Upper lobe of left lung (tissue), 6 donors: ENCODE measurements around the gene GALNT14. TPM values are rescaled to one million over a fixed set of nuclear protein-coding genes. Genes with fewer than 3 reads are reported as not detected.

Experiments used
- ATAC-seq, 2 donors: fragments of 200-7000 bp; cut with Tn5 transposase; one replicate each; pipeline ENCODE4 v1.9.1; 2022; ENCODE audit warnings: mild to moderate bottlenecking in 2 of 2, moderate library complexity in 2 of 2; ENCODE audit not compliant: low FRiP score in 2 of 2
- DNase-seq, 2 donors: peaks; one replicate each; pipeline ENCODE4 v3.0.0-alpha.2; 2019 to 2020
- H3K27ac ChIP-seq, 4 donors: fragments of 200-600 bp; sonication (generic); one replicate each; pipeline ENCODE4 v1.5.1; 2016 to 2019
- H3K27me3 ChIP-seq, 4 donors: fragments of 200-600 bp; sonication (generic); one replicate each; pipeline ENCODE4 v1.5.1; 2017 to 2019
- H3K36me3 ChIP-seq, 4 donors: fragments of 200-600 bp; sonication (generic); one replicate each; pipeline ENCODE4 v1.5.1; 2016 to 2019
- H3K4me1 ChIP-seq, 4 donors: fragments of 200-600 bp; sonication (generic); one replicate each; pipeline ENCODE4 v1.5.1; 2018 to 2019
- H3K4me3 ChIP-seq, 4 donors: fragments of 200-600 bp; sonication (generic); one replicate each; pipeline ENCODE4 v1.5.1; 2017 to 2019; ENCODE audit warnings: mild to moderate bottlenecking in 2 of 4, moderate library complexity in 1 of 4
- H3K9me3 ChIP-seq, 4 donors: fragments of 200-600 bp; sonication (generic); one replicate each; pipeline ENCODE4 v1.5.1; 2018 to 2019
- CTCF ChIP-seq, 6 experiments: fragments of 450-650 bp in 4 of 6; fragments of 200-600 bp in 2 of 6; sonication (generic) in 2 of 6; IDR thresholded peaks; one replicate each; pipeline ENCODE4 v1.5.1; 2016 to 2019; ENCODE audit warnings: antibody characterized with exemption in 6 of 6
- EP300 ChIP-seq, 4 donors: sonication (generic); formaldehyde crosslinking; IDR thresholded peaks; one replicate each; pipeline ENCODE4 v1.5.1; 2017; ENCODE audit warnings: antibody characterized with exemption in 4 of 4, control low read depth in 2 of 4
- POLR2A ChIP-seq, 4 donors: fragments of 450-650 bp; IDR thresholded peaks; one replicate each; pipeline ENCODE4 v1.5.1; 2016 to 2017; ENCODE audit warnings: antibody characterized with exemption in 4 of 4, mild to moderate bottlenecking in 2 of 4
- POLR2AphosphoS5 ChIP-seq, 2 donors: sonication (generic); formaldehyde crosslinking; IDR thresholded peaks; one replicate each; pipeline ENCODE4 v1.5.1; 2017; ENCODE audit warnings: antibody characterized with exemption in 2 of 2
- WGBS, 2 donors: methylation state at CpG; one replicate each; pipeline ENCODE4 v1.1.5; 2017 to 2018; 5-methylcytosine and 5-hydroxymethylcytosine counted together
- total RNA-seq, 6 donors: library from RNA; depleted of rRNA in 4 of 6; stranded (reverse); fragments of >200 nt in 4 of 6; gene quantifications; one replicate each; pipeline versions ENCODE4 v1.1.0 to v1.2.1, GENCODE V29; 2016 to 2021
- donor health status: DM: no; HTN: no; CAD: no; lungs with moderate emphysema.
- donor health status: DM: no; HTN: yes; CAD: no; lungs with severe emphysema.

Gene GALNT14
- total RNA-seq, 6 donors from 2014 or later, result 0.98 to 2.6 (median 1.4) TPM; not detected in 1

GRCh38 chr2:31086590-31086989 lies 51.6 kb downstream of the GALNT14 start:
- 87 to 97% methylated on average over 4 of the region's 4 CpGs for WGBS, 2 donors
- no peaks in the 10 kb centered on the region for H3K4me1 ChIP-seq
- no peak for DNase-seq
- H3K4me3 ChIP-seq, result no peak overlapping the region
- no peak overlapping the region for H3K27ac ChIP-seq
- H3K9me3 ChIP-seq, result no peaks in the 10 kb centered on the region
- TF ChIP-seq EP300 (IDR thresholded peaks at IDR 0.05) (no peak), POLR2A (IDR thresholded peaks at IDR 0.05) (no peak), POLR2AphosphoS5 (IDR thresholded peaks at IDR 0.05) (no peak), CTCF (IDR thresholded peaks at IDR 0.05) (no peak)
- H3K36me3 ChIP-seq, result no peaks in the 10 kb centered on the region
- no peak for ATAC-seq
- H3K27me3 ChIP-seq, result no peaks in the 10 kb centered on the region

- no peak for TF ChIP-seq POLR2A (IDR thresholded peaks at IDR 0.05)
- no peak for TF ChIP-seq EP300 (IDR thresholded peaks at IDR 0.05)
- TF ChIP-seq POLR2AphosphoS5 (IDR thresholded peaks at IDR 0.05), result no peak
- TF ChIP-seq CTCF (IDR thresholded peaks at IDR 0.05), result no peak
- 76 to 77% methylated on average over 13 of the region's 13 CpGs for WGBS, 2 donors
- Histone ChIP-seq H3K27me3 (no peaks in the 10 kb centered on the region), H3K9me3 (no peaks in the 10 kb centered on the region), H3K4me1 (no peaks in the 10 kb centered on the region), H3K27ac (no peak overlapping the region), H3K4me3 (no peak overlapping the region), H3K36me3 (no peaks in the 10 kb centered on the region)
- no peak for DNase-seq
- no peak for ATAC-seq
Measured at GRCh38 chr2:31083234-31083993, 54.8 kb downstream of the GALNT14 start.

GRCh38 chr2:31082002-31082401 lies 56.2 kb downstream of the GALNT14 start:
- DNase-seq (no peak), ATAC-seq (no peak)
- Histone ChIP-seq H3K4me1 (no peaks in the 10 kb centered on the region), H3K9me3 (no peaks in the 10 kb centered on the region), H3K36me3 (no peaks in the 10 kb centered on the region), H3K27ac (no peak overlapping the region), H3K27me3 (no peaks in the 10 kb centered on the region), H3K4me3 (no peak overlapping the region)
- 80 to 83% methylated on average over 2 of the region's 2 CpGs for WGBS, 2 donors
- TF ChIP-seq POLR2A (IDR thresholded peaks at IDR 0.05) (no peak), POLR2AphosphoS5 (IDR thresholded peaks at IDR 0.05) (no peak), CTCF (IDR thresholded peaks at IDR 0.05) (no peak), EP300 (IDR thresholded peaks at IDR 0.05) (no peak)

- ATAC-seq, result no peak
- TF ChIP-seq POLR2A (IDR thresholded peaks at IDR 0.05), result no peak
- TF ChIP-seq CTCF (IDR thresholded peaks at IDR 0.05), result no peak
- no peak for TF ChIP-seq EP300 (IDR thresholded peaks at IDR 0.05)
- no peak for TF ChIP-seq POLR2AphosphoS5 (IDR thresholded peaks at IDR 0.05)
- H3K27me3 ChIP-seq, result no peaks in the 10 kb centered on the region
- no peak overlapping the region for H3K27ac ChIP-seq
- H3K4me3 ChIP-seq, result no peak overlapping the region
- no peaks in the 10 kb centered on the region for H3K9me3 ChIP-seq
- WGBS, 2 donors, result 62 to 64% methylated on average over 2 of the region's 2 CpGs
- no peak for DNase-seq
- H3K36me3 ChIP-seq, result no peaks in the 10 kb centered on the region
- no peaks in the 10 kb centered on the region for H3K4me1 ChIP-seq
Measured at GRCh38 chr2:31081492-31081891, 56.7 kb downstream of the GALNT14 start.

GRCh38 chr2:31080361-31080760 lies 57.9 kb downstream of the GALNT14 start:
- no peaks in the 10 kb centered on the region for H3K4me1 ChIP-seq
- WGBS, 2 donors, result 84 to 93% methylated on average over 1 of the region's 1 CpG
- no peak overlapping the region for H3K4me3 ChIP-seq
- DNase-seq, result no peak
- TF ChIP-seq EP300 (IDR thresholded peaks at IDR 0.05) (no peak), POLR2A (IDR thresholded peaks at IDR 0.05) (no peak), POLR2AphosphoS5 (IDR thresholded peaks at IDR 0.05) (no peak), CTCF (IDR thresholded peaks at IDR 0.05) (no peak)
- H3K27ac ChIP-seq, result no peak overlapping the region
- no peaks in the 10 kb centered on the region for H3K27me3 ChIP-seq
- H3K9me3 ChIP-seq, result no peaks in the 10 kb centered on the region
- no peaks in the 10 kb centered on the region for H3K36me3 ChIP-seq
- ATAC-seq, result no peak
